Testis (tissue), 3 donors: ENCODE results near the gene ACYP2. TPM values are rescaled to one million over a fixed set of nuclear protein-coding genes. Genes with fewer than 3 reads are reported as not detected.
"Not testable (repeated sequence)": the region's sequence is repeated elsewhere in the genome, so short reads cannot be mapped to it uniquely, and the experiment has no call there.

Experiments used
- DNase-seq: peaks from one replicate; pipeline ENCODE4 v3.0.0-alpha.2; 2019
- H3K27ac ChIP-seq, 2 donors: fragments of 200-600 bp; sonication (generic); one replicate each; pipeline ENCODE4 v1.5.1; 2019
- H3K27me3 ChIP-seq: fragments of 200-600 bp; sonication (generic); one replicate; pipeline ENCODE4 v1.5.1; 2019
- H3K36me3 ChIP-seq: fragments of 200-600 bp; sonication (generic); one replicate; pipeline ENCODE4 v1.5.1; 2017; ENCODE audit warnings: low read depth; ENCODE audit errors: missing control alignments
- H3K4me1 ChIP-seq: fragments of 200-600 bp; sonication (generic); one replicate; pipeline ENCODE4 v1.5.1; 2019
- H3K4me3 ChIP-seq, 2 donors: fragments of 200-600 bp; sonication (generic); one replicate each; pipeline ENCODE4 v1.5.1; 2017 to 2019
- H3K9me3 ChIP-seq: fragments of 200-600 bp; sonication (generic); one replicate; pipeline ENCODE4 v1.5.1; 2017
- CTCF ChIP-seq, 3 experiments: fragments of 450-650 bp in 2 of 3; fragments of 200-600 bp in 1 of 3; sonication (generic) in 1 of 3; IDR thresholded peaks; one replicate each; pipeline ENCODE4 v1.5.1; 2016 to 2019; ENCODE audit warnings: antibody characterized with exemption in 3 of 3, mild to moderate bottlenecking in 2 of 3, moderate library complexity in 1 of 3
- POLR2A ChIP-seq: fragments of 450-650 bp; IDR thresholded peaks from one replicate; pipeline ENCODE4 v1.6.1; 2017; ENCODE audit warnings: antibody characterized with exemption, mild to moderate bottlenecking, moderate library complexity
- WGBS, 2 donors: methylation state at CpG; one replicate each; pipeline ENCODE4 v1.1.5; 2018; 5-methylcytosine and 5-hydroxymethylcytosine counted together
- intact Hi-C: fragments of 100-400 bp; cut with DNase I; formaldehyde crosslinking; loops from one replicate; pipeline ENCODE4 v1.15.1; 2023; ENCODE audit warnings: low total_unique reads
- polyA plus RNA-seq: library from polyadenylated mRNA; stranded (reverse); fragments of 350-450 nt; fragmentation: Illumina TruSeq; extraction: RNeasy Lipid Tissue Mini Kit (QIAGEN cat#74804); gene quantifications from one replicate; pipeline ENCODE4 v1.2.3, GENCODE V29; 2014; ENCODE audit warnings: low read depth, low replicate concordance; ENCODE audit not compliant: insufficient read depth
- total RNA-seq, 2 donors: library from RNA; depleted of rRNA; stranded (reverse); fragments of >200 nt; gene quantifications; one replicate each; pipeline ENCODE4 v1.2.3, GENCODE V29; 2016

The ACYP2 gene
- total and polyA plus RNA-seq, 3 donors from 2014 or later, result 23.2 to 36.2 (median 34.5) TPM

DNA sequence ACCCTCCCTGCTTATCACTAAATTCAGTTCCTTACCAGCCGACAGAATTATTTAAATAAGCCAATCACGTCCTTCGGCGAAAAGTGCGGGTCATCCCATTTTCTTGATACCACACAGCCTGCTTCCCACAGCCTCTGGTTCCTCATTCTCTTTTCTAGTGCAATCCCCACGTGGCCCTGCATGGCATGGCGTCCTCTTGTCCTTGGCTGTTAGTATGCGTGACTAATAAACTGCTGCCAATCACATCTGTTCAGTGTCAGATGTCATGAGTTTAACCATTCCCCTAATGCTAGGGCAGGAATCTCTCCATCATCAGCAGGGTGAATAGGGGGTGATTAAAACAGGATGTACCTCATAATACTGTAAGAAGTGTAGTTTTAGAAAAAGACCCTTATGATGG, 203.4 kb downstream of the ACYP2 start:
- TF ChIP-seq POLR2A (no peak), CTCF (IDR thresholded peaks at IDR 0.05) (no peak)
- no peaks in the 10 kb centered on the region for H3K9me3 ChIP-seq
- DNase-seq, result no peak
- no peaks in the 10 kb centered on the region for H3K4me1 ChIP-seq
- H3K36me3 ChIP-seq, result no peaks in the 10 kb centered on the region
- no peak overlapping the region for H3K27ac ChIP-seq
- intact Hi-C loops, result no loop called here
- H3K27me3 ChIP-seq, result no peaks in the 10 kb centered on the region
- WGBS, 2 donors, result 82 to 87% methylated on average over 8 of the region's 8 CpGs
- no peak overlapping the region for H3K4me3 ChIP-seq

DNA sequence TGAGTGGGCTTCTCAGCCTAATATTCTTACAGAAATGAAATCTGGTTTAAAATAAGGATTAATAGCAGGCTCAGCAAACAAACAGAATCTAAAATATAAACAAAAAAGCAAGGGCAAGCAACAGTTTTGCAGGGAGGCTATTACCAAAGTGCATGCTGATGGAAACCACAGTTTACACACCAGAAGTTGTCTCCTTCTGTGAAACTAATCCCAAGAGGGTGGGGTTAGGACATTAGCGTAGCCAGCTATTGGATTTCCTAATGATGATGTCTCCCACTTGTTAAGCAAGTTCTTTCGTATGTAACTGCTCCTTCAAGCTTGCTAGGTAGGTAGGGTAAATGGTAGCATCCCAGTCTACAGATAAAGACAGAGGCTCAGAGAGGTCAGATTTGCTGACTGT, 205.6 kb downstream of the ACYP2 start:
- no peaks in the 10 kb centered on the region for H3K9me3 ChIP-seq
- H3K27ac ChIP-seq, result no peak overlapping the region
- intact Hi-C loops, result no loop called here
- 67 to 73% methylated on average over 2 of the region's 2 CpGs for WGBS, 2 donors
- DNase-seq, result no peak
- H3K4me3 ChIP-seq, result no peak overlapping the region
- no peaks in the 10 kb centered on the region for H3K36me3 ChIP-seq
- no peak for TF ChIP-seq CTCF (IDR thresholded peaks at IDR 0.05)
- TF ChIP-seq POLR2A, result no peak
- no peaks in the 10 kb centered on the region for H3K27me3 ChIP-seq
- H3K4me1 ChIP-seq, result no peaks in the 10 kb centered on the region

DNA sequence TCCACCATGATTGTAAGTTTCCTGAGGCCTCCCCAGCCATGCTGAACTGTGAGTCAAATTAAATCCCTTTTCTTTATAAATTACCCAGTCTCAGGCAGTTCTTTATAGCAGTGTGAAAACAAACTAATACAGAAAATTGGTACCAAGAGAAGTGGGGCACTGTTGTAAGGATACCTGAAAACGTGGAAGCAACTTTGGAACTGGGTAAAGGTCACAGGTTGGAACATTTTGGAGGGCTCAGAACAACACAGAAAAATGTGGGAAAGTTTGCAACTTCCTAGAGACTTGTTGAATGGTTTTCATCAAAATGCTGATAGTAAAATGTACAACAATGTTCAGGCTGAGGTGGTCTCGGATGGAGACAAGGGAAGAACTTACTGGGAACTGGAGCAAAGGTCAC, 209.1 kb downstream of the ACYP2 start:
- H3K27me3 ChIP-seq, H3K9me3 ChIP-seq, H3K4me1 ChIP-seq, H3K36me3 ChIP-seq, H3K27ac ChIP-seq, intact Hi-C loops, H3K4me3 ChIP-seq, DNase-seq: not testable (repeated sequence)
- 88 to 98% methylated on average over 2 of the region's 2 CpGs for WGBS, 2 donors

DNA sequence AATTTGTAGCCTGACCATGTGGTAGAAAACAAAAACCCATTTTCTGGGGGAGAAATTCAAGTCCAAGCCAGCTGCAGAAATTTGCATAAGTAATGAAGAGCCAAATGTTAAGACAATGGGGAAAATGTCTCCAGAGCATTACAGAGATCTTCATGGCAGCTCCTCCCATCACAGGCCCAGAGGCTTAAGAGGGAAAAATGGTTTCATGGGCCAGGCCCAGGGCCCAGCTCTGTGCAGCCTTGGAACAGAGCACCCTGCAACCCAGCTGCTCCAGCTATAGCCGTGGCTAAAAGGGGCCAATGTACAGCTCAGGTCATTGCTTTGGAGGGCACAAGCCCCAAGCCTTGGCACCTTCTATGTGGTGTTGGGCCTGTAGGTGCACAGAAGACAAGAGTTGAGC, 209.7 kb downstream of the ACYP2 start:
- no peak overlapping the region for H3K4me3 ChIP-seq
- intact Hi-C loops, result no loop called here
- H3K36me3 ChIP-seq, result no peaks in the 10 kb centered on the region
- H3K4me1 ChIP-seq, result no peaks in the 10 kb centered on the region
- H3K27me3 ChIP-seq, result no peaks in the 10 kb centered on the region
- no peak for TF ChIP-seq POLR2A
- no peak for TF ChIP-seq CTCF (IDR thresholded peaks at IDR 0.05)
- no peaks in the 10 kb centered on the region for H3K9me3 ChIP-seq
- H3K27ac ChIP-seq, result no peak overlapping the region
- 94 to 100% methylated on average over 1 of the region's 1 CpG for WGBS, 2 donors
- no peak for DNase-seq

GRCh38 chr2:54329482-54330161, 214.2 kb downstream of the ACYP2 start:
- Histone ChIP-seq H3K4me3 (peak overlapping the region; percentile 74 to 76), H3K27me3 (no peaks in the 10 kb centered on the region), H3K27ac (peak overlapping the region in 1 of 2 donors; percentile 93), H3K36me3 (no peaks in the 10 kb centered on the region), H3K9me3 (no peaks in the 10 kb centered on the region), H3K4me1 (no peaks in the 10 kb centered on the region)
- no peak for DNase-seq
- peak in 1 of 3 experiments; percentile 5 for TF ChIP-seq CTCF (IDR thresholded peaks at IDR 0.05)
- no peak for TF ChIP-seq POLR2A
- intact Hi-C loops, result no loop called here
- 24 to 30% methylated on average over 5 of the region's 5 CpGs for WGBS, 2 donors
